Stimulated activated CD4-positive, alpha-beta T cell treated with anti-CD3 and anti-CD28 coated beads, Interleukin-2, amount 100 ng/mL, for 48 hours (primary cell): ENCODE measurements around the gene IGF1R.
"Not testable (repeated sequence)": the region's sequence is repeated elsewhere in the genome, so short reads cannot be mapped to it uniquely, and the experiment has no call there.

Experiments
- DNase-seq, 2 donors: peaks; one replicate each; pipeline ENCODE4 v3.0.0-alpha.2; 2020

The IGF1R gene

GRCh38 chr15:98952381-98952803 lies 304.1 kb downstream of the IGF1R start:
- peak in 1 of 2 donors; percentile 5 for DNase-seq

GRCh38 chr15:98953000-98953787 lies 304.9 kb downstream of the IGF1R start:
- DNase-seq, result peak in 1 of 2 donors; percentile 18

- no peak for DNase-seq
Observed at GRCh38 chr15:98953968-98954367, 305.6 kb downstream of the IGF1R start.

GRCh38 chr15:98954411-98954810 lies 306.1 kb downstream of the IGF1R start:
- no peak for DNase-seq

- DNase-seq, result no peak
Observed at GRCh38 chr15:98955331-98955730, 307.0 kb downstream of the IGF1R start.

GRCh38 chr15:98955961-98956723 lies 307.8 kb downstream of the IGF1R start:
- DNase-seq, result no peak

GRCh38 chr15:98956796-98957553 lies 308.6 kb downstream of the IGF1R start:
- DNase-seq, result no peak

GRCh38 chr15:98957655-98958054 lies 309.3 kb downstream of the IGF1R start:
- no peak for DNase-seq

- DNase-seq, result no peak
Observed at GRCh38 chr15:98958076-98958475, 309.7 kb downstream of the IGF1R start.

- DNase-seq, result no peak
Observed at GRCh38 chr15:98958918-98959639, 310.7 kb downstream of the IGF1R start.

- no peak for DNase-seq
Observed at GRCh38 chr15:98959640-98960007, 311.3 kb downstream of the IGF1R start.

- no peak for DNase-seq
Observed at GRCh38 chr15:98960555-98961050, 312.3 kb downstream of the IGF1R start.

- DNase-seq, result no peak
Observed at GRCh38 chr15:98963444-98963843, 315.1 kb downstream of the IGF1R start.

GRCh38 chr15:98964466-98965133 lies 316.3 kb downstream of the IGF1R start:
- DNase-seq, result no peak

- not testable (repeated sequence) for DNase-seq
Observed at GRCh38 chr15:98965134-98965491, 316.8 kb downstream of the IGF1R start.

GRCh38 chr15:98965597-98965996 lies 317.3 kb downstream of the IGF1R start:
- no peak for DNase-seq

- DNase-seq, result no peak
Observed at GRCh38 chr15:98966091-98966787, 317.9 kb downstream of the IGF1R start.

- no peak for DNase-seq
Observed at GRCh38 chr15:98967096-98967495, 318.8 kb downstream of the IGF1R start.

GRCh38 chr15:98967916-98968315 lies 319.6 kb downstream of the IGF1R start:
- no peak for DNase-seq

- no peak for DNase-seq
Observed at GRCh38 chr15:98968576-98968975, 320.2 kb downstream of the IGF1R start.

- no peak for DNase-seq
Observed at GRCh38 chr15:98969126-98969735, 320.9 kb downstream of the IGF1R start.
